ENCODE measurements around the gene QRFPR. TPM values are rescaled to one million over a fixed set of nuclear protein-coding genes. Genes with fewer than 3 reads are reported as not detected.

Gene QRFPR
- total and polyA plus RNA-seq, 7 donors = 0.06 to 0.45 (median 0.14) TPM; not detected in 3

DNA sequence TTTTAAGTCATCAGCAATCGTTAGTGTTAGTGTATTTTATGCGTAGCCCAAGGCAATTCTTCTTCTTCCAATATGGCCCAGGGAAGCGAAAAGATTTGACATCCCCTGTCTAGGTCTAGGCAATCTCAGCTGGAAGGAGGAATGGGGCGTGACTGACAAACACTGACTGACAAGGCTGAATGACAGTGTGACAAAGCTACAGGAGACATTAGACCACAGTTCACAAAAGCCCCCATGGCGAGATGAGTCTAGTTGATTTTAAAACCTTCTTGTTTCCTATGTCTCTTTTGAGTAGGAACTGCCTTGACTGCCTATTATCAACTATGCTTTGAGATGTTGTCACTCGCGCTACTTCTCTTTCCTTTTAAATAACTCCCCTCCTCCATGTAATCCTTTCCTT is 42.3 kb downstream of the QRFPR start:
- peaks cover 0 to 3% (median 0%) of the 10 kb centered on the region in 3 donors for H3K27me3 ChIP-seq (ENCODE audit: insufficient read depth in 3 of 3, low read length in 2 of 3)
- intact Hi-C loops (cut with DNase I) = no loop called here
- 82 to 91% (median 85%) methylated on average over 7 of the region's 7 CpGs for WGBS, 3 donors
- TF ChIP-seq, protein P1, sequence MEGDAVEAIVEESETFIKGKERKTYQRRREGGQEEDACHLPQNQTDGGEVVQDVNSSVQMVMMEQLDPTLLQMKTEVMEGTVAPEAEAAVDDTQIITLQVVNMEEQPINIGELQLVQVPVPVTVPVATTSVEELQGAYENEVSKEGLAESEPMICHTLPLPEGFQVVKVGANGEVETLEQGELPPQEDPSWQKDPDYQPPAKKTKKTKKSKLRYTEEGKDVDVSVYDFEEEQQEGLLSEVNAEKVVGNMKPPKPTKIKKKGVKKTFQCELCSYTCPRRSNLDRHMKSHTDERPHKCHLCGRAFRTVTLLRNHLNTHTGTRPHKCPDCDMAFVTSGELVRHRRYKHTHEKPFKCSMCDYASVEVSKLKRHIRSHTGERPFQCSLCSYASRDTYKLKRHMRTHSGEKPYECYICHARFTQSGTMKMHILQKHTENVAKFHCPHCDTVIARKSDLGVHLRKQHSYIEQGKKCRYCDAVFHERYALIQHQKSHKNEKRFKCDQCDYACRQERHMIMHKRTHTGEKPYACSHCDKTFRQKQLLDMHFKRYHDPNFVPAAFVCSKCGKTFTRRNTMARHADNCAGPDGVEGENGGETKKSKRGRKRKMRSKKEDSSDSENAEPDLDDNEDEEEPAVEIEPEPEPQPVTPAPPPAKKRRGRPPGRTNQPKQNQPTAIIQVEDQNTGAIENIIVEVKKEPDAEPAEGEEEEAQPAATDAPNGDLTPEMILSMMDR (IDR thresholded peaks at IDR 0.05) = no peak
- H3K36me3 ChIP-seq (ENCODE audit: insufficient read depth in 1 of 2, low read depth in 1 of 2) = no peaks in the 10 kb centered on the region
- no peak overlapping the region for H3K4me3 ChIP-seq
- no peak for ATAC-seq
- H3K9me3 ChIP-seq = no peaks in the 10 kb centered on the region
- no peak for DNase-seq
- no peaks in the 10 kb centered on the region for H3K4me1 ChIP-seq
- H3K27ac ChIP-seq = no peak overlapping the region

GRCh38 chr4:121336706-121337105 is 44.1 kb downstream of the QRFPR start:
- no peak for ATAC-seq
- WGBS, 3 donors = 64 to 83% (median 80%) methylated on average over 2 of the region's 2 CpGs
- intact Hi-C loops (cut with DNase I) = no loop called here
- Histone ChIP-seq H3K4me3 (no peak overlapping the region), H3K36me3 (ENCODE audit: insufficient read depth in 1 of 2, low read depth in 1 of 2) (no peaks in the 10 kb centered on the region), H3K27ac (no peak overlapping the region), H3K4me1 (no peaks in the 10 kb centered on the region), H3K9me3 (no peaks in the 10 kb centered on the region), H3K27me3 (ENCODE audit: insufficient read depth in 3 of 3, low read length in 2 of 3) (peaks cover 0 to 3% (median 2%) of the 10 kb centered on the region in 3 donors)
- TF ChIP-seq, protein P1 (IDR thresholded peaks at IDR 0.05) = no peak
- DNase-seq = no peak

- no peak for ATAC-seq
- DNase-seq = no peak
- Histone ChIP-seq H3K9me3 (no peaks in the 10 kb centered on the region), H3K27ac (no peak overlapping the region), H3K36me3 (ENCODE audit: insufficient read depth in 1 of 2, low read depth in 1 of 2) (no peaks in the 10 kb centered on the region), H3K4me1 (no peaks in the 10 kb centered on the region), H3K27me3 (ENCODE audit: insufficient read depth in 3 of 3, low read length in 2 of 3) (peaks cover 0 to 3% (median 2%) of the 10 kb centered on the region in 3 donors), H3K4me3 (no peak overlapping the region)
- intact Hi-C loops (cut with DNase I) = no loop called here
- 76 to 83% (median 83%) methylated on average over 4 of the region's 4 CpGs for WGBS, 3 donors
- TF ChIP-seq, protein P1 (IDR thresholded peaks at IDR 0.05) = no peak
These were observed 50.6 kb downstream of the QRFPR start for GRCh38 chr4:121330180-121330665.

GRCh38 chr4:121326597-121326996 is 54.2 kb downstream of the QRFPR start:
- H3K4me1 ChIP-seq = no peaks in the 10 kb centered on the region
- no peak overlapping the region for H3K4me3 ChIP-seq
- no peaks in the 10 kb centered on the region for H3K9me3 ChIP-seq
- H3K27ac ChIP-seq = no peak overlapping the region
- no peaks in the 10 kb centered on the region for H3K27me3 ChIP-seq (ENCODE audit: insufficient read depth in 3 of 3, low read length in 2 of 3)
- ATAC-seq = no peak
- no peaks in the 10 kb centered on the region for H3K36me3 ChIP-seq (ENCODE audit: insufficient read depth in 1 of 2, low read depth in 1 of 2)
- 14 to 33% (median 27%) methylated on average over 1 of the region's 1 CpG for whole genome bisulfite sequencing, 3 donors
- intact Hi-C loops (cut with DNase I) = no loop called here
- TF ChIP-seq, protein P1 (IDR thresholded peaks at IDR 0.05) = no peak
- DNase-seq = no peak

- TF ChIP-seq, protein P1 (IDR thresholded peaks at IDR 0.05) = no peak
- intact Hi-C loops (cut with DNase I) = no loop called here
- Histone ChIP-seq H3K36me3 (ENCODE audit: insufficient read depth in 1 of 2, low read depth in 1 of 2) (no peaks in the 10 kb centered on the region), H3K9me3 (no peaks in the 10 kb centered on the region), H3K4me3 (no peak overlapping the region), H3K27me3 (ENCODE audit: insufficient read depth in 3 of 3, low read length in 2 of 3) (no peaks in the 10 kb centered on the region), H3K4me1 (no peaks in the 10 kb centered on the region), H3K27ac (no peak overlapping the region)
- DNase-seq (no peak), ATAC-seq (no peak)
- 85 to 89% (median 87%) methylated on average over 3 of the region's 3 CpGs for WGBS, 3 donors
These were observed 56.5 kb downstream of the QRFPR start for GRCh38 chr4:121324331-121324730.

Data from psoas muscle (tissue), 8 donors.